ENCODE measurements around the gene IQSEC1.

IQSEC1 gene

DNA sequence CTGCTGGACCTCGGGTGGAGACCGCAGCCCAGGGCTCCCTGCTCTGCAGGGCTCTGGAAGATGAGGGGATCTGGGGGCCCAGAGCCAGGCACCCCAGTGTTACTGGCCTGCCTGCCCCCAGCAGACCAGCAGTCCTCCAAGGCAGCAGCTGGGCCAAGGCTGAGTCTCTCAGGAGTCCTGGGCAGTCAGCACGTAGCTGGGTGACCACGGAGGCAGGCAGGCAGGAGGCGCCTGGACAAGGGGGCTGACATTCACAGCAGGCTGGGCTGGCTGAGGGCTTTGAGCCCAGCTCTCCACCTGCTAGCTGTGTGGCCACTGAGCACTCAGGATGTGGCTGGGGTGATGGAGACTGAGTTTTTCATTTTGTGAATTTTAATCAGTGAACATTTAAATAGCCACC is 67.9 kb downstream of the IQSEC1 start:
- Histone ChIP-seq H3K27ac (ENCODE audit: low read depth, low read length, severe bottlenecking) (no peak overlapping the region), H3K36me3 (ENCODE audit: control insufficient read depth, insufficient read depth, low read length) (no peaks in the 10 kb centered on the region), H3K4me1 (ENCODE audit: control insufficient read depth, insufficient read depth, low read length, poor library complexity, severe bottlenecking) (peaks cover 19% of the 10 kb centered on the region), H3K4me3 (ENCODE audit: extremely low read depth, insufficient read depth, low read length, poor library complexity, severe bottlenecking) (no peak overlapping the region), H3K9me3 (ENCODE audit: control insufficient read depth, low read length) (no peaks in the 10 kb centered on the region)
- WGBS, 2 experiments (ENCODE audit: insufficient coverage in 2 of 2): 72 to 81% methylated on average over 5 of the region's 5 CpGs

DNA sequence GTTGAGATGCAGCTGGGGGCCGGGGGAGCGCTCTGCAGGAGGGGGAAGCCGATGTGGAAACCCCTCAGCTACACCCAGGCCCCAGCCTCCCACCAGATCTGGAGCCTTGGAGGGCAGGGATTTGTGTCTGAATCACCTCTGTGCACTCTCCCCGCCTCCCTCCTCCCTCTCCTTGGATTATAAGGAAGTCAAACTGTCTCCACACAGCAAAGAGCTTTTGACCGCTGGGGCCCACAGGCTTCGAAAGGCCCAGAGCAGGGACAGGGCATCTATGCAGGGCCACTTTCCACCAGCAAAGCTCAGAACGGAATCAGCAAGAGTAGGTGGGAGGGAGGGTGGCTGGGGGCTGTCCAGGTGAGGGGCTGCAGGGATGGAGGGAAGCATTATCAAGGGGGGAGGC is 68.9 kb downstream of the IQSEC1 start:
- 40 to 56% methylated on average over 2 to 3 of the region's 7 CpGs for WGBS, 2 experiments (ENCODE audit: insufficient coverage in 2 of 2)
- Histone ChIP-seq H3K4me1 (ENCODE audit: control insufficient read depth, insufficient read depth, low read length, poor library complexity, severe bottlenecking) (peaks cover 19% of the 10 kb centered on the region), H3K36me3 (ENCODE audit: control insufficient read depth, insufficient read depth, low read length) (no peaks in the 10 kb centered on the region), H3K27ac (ENCODE audit: low read depth, low read length, severe bottlenecking) (no peak overlapping the region), H3K9me3 (ENCODE audit: control insufficient read depth, low read length) (no peaks in the 10 kb centered on the region), H3K4me3 (ENCODE audit: extremely low read depth, insufficient read depth, low read length, poor library complexity, severe bottlenecking) (no peak overlapping the region)

DNA sequence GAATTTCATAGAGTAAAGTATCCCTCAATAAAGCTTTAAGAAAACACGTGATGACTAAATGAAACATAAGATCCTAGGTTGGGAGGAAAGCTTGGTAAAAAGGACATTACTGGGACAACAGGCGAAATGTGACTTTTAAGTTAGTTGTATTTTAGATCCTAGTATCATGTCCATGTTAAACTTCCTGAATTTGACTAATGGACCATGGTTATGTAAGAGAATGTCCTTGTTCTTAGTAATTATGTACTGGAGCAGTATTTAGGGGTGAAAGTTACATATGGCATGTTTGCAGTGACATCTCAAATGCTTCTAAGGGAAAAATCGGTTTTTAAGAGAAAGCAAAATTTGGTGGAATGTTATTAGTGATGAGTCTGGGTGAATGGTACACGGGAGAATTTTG is 69.6 kb downstream of the IQSEC1 start:
- 86 to 90% methylated on average over 3 of the region's 4 CpGs for WGBS, 2 experiments (ENCODE audit: insufficient coverage in 2 of 2)

DNA sequence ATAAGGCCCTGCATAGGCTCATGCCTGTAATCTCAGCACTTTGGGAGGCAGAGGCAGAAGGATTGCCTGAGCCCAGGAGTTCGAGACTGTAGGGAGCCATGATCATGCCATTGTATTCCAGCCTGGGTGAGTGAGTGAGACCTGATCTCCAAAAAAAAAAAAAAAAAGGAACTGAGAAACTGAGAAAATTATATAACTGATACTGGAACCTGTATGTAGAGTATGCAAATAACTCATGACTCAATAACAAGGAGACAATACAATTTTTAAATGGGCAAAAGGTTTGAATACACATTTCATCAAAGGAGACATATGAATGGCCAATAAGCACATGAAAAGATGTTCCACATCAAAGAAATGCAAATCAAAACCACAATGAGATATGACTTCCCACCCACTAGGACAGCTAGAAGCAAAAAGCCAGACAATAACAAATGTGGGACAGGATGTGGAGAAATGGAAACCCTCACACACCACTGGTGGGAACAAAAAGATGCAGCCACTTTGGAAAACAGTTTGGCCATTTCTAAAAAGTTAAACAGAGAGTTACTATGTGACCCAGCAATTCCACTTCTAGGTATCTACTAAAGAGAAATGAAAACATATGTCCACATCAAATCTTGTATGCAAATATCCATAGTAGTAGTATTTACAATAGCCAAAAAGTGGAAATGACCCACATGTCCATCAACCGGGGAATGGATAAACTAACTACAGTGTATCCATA is 70.7 kb downstream of the IQSEC1 start:
- WGBS, 2 experiments (ENCODE audit: insufficient coverage in 2 of 2): 50 to 80% methylated on average over 1 of the region's 2 CpGs
- no peak overlapping the region for H3K27ac ChIP-seq (ENCODE audit: low read depth, low read length, severe bottlenecking)
- no peaks in the 10 kb centered on the region for H3K9me3 ChIP-seq (ENCODE audit: control insufficient read depth, low read length)
- no peaks in the 10 kb centered on the region for H3K36me3 ChIP-seq (ENCODE audit: control insufficient read depth, insufficient read depth, low read length)
- no peak overlapping the region for H3K4me3 ChIP-seq (ENCODE audit: extremely low read depth, insufficient read depth, low read length, poor library complexity, severe bottlenecking)
- peaks cover 13% of the 10 kb centered on the region for H3K4me1 ChIP-seq (ENCODE audit: control insufficient read depth, insufficient read depth, low read length, poor library complexity, severe bottlenecking)

More for the DNA sequence above, 69.6 kb downstream of the IQSEC1 start:
- no peaks in the 10 kb centered on the region for H3K36me3 ChIP-seq (ENCODE audit: control insufficient read depth, insufficient read depth, low read length)
- H3K27ac ChIP-seq (ENCODE audit: low read depth, low read length, severe bottlenecking): no peak overlapping the region
- H3K4me3 ChIP-seq (ENCODE audit: extremely low read depth, insufficient read depth, low read length, poor library complexity, severe bottlenecking): no peak overlapping the region
- H3K4me1 ChIP-seq (ENCODE audit: control insufficient read depth, insufficient read depth, low read length, poor library complexity, severe bottlenecking): peaks cover 19% of the 10 kb centered on the region
- H3K9me3 ChIP-seq (ENCODE audit: control insufficient read depth, low read length): no peaks in the 10 kb centered on the region

DNA sequence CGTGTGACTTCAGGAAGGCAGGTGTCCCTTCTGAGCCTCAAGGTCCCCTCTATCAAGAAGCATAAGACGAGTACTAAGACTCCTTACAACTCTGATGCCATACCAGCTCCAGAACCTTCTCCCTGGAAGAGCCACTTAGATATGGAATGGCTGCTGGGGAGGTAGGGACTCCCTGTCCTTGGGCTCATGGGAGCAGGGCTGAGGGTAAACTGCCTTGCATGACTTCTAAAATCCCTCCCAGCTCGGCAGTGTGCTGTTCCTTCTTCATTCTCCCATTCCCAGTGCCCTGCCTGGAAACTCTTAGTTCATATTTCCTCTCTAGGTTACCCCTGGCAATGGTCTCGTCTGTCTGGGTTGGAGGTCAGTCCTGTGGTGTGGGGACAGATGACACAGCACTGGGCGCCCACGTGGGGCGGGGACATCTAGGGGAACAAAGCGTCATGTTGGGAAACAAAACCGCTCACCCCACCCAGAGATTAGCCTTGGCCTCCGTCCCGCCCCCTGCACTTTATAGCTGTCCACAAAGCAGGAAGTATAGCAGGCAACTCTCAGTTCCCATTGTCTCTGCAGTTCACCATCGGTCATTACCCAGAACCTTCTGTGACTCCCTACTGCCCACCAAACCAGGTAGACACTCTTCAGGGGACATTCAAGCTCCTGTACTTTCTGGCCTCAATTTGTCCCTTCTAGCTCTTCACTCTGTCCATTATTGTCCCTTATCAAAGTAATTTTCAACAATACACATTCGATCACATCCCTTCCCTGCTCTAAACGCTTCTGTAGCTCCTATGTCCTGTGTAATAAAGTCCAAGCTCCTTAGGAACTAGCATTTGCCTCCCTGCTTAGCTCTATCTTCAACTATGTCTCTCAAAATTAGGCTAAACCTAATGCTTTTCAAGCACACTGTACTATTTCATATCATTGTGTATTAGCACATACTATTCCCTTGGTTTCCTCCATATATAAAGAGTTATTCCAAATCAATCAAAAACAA is 73.8 kb downstream of the IQSEC1 start:
- no peaks in the 10 kb centered on the region for H3K36me3 ChIP-seq (ENCODE audit: control insufficient read depth, insufficient read depth, low read length)
- H3K4me3 ChIP-seq (ENCODE audit: extremely low read depth, insufficient read depth, low read length, poor library complexity, severe bottlenecking): no peak overlapping the region
- 81 to 94% methylated on average over 10 to 12 of the region's 14 CpGs for WGBS, 2 experiments (ENCODE audit: insufficient coverage in 2 of 2)
- H3K4me1 ChIP-seq (ENCODE audit: control insufficient read depth, insufficient read depth, low read length, poor library complexity, severe bottlenecking): peaks cover 6% of the 10 kb centered on the region
- H3K27ac ChIP-seq (ENCODE audit: low read depth, low read length, severe bottlenecking): no peak overlapping the region
- H3K9me3 ChIP-seq (ENCODE audit: control insufficient read depth, low read length): no peaks in the 10 kb centered on the region

DNA sequence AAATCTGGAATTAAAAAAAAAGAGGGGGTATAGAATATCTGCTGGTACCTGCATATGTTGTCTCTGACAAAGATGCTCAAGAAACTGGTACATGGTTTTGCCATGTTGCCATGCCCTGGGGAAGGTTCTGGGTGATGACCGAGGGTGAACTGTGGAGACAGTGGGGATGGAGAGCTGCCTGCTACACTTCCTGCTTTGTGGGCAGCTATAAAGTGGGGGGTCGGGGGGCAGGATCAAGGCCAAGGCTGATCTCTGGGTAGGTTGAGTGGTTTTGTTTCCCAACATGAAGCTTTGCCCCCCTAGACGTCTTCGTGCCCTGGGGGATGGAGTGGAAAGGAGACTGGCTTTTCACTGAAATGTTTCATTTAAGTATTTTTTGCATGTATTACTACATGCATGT is 74.6 kb downstream of the IQSEC1 start:
- Histone ChIP-seq H3K27ac (ENCODE audit: low read depth, low read length, severe bottlenecking) (no peak overlapping the region), H3K4me1 (ENCODE audit: control insufficient read depth, insufficient read depth, low read length, poor library complexity, severe bottlenecking) (no peaks in the 10 kb centered on the region), H3K36me3 (ENCODE audit: control insufficient read depth, insufficient read depth, low read length) (no peaks in the 10 kb centered on the region), H3K9me3 (ENCODE audit: control insufficient read depth, low read length) (no peaks in the 10 kb centered on the region), H3K4me3 (ENCODE audit: extremely low read depth, insufficient read depth, low read length, poor library complexity, severe bottlenecking) (no peak overlapping the region)
- WGBS, 2 experiments (ENCODE audit: insufficient coverage in 2 of 2): 93 to 95% methylated on average over 2 to 3 of the region's 4 CpGs

DNA sequence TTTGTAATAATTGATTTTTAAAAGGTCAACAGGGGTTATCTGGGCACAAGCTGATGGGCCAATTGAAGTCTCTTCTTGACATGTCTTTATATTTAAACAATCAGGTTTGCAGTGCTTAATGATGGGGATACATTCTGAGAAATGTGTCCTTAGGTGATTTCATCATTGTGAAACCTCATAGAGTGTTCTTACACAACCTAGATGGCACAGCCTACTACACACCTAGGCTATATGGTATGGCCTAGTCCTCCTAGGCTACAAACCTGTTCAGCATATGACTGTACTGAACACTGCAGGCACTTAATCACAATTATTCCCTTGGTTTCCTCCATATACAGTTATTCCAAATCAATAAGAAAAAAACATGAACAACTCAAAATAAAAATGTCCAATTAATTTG is 75.8 kb downstream of the IQSEC1 start:
- H3K27ac ChIP-seq (ENCODE audit: low read depth, low read length, severe bottlenecking): no peak overlapping the region
- H3K4me3 ChIP-seq (ENCODE audit: extremely low read depth, insufficient read depth, low read length, poor library complexity, severe bottlenecking): no peak overlapping the region
- H3K9me3 ChIP-seq (ENCODE audit: control insufficient read depth, low read length): no peaks in the 10 kb centered on the region
- no peaks in the 10 kb centered on the region for H3K36me3 ChIP-seq (ENCODE audit: control insufficient read depth, insufficient read depth, low read length)
- peaks cover 6% of the 10 kb centered on the region for H3K4me1 ChIP-seq (ENCODE audit: control insufficient read depth, insufficient read depth, low read length, poor library complexity, severe bottlenecking)

DNA sequence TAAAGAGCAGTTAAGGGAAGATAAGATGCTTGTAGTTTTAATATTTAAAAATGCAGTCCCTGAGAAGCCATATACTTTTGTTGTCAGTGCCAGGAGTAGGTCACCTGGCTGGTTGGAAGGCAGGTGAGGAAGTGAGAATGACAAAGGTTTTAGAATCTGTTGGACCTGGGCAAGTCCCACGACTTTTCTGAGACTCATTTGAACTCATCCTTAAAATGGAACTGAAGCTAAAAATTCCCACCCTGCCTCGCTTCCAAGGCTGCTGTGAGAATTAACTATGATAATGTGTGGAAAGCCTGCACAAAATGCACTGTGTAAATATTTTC is 77.1 kb downstream of the IQSEC1 start:
- no peak overlapping the region for H3K27ac ChIP-seq (ENCODE audit: low read depth, low read length, severe bottlenecking)
- H3K4me1 ChIP-seq (ENCODE audit: control insufficient read depth, insufficient read depth, low read length, poor library complexity, severe bottlenecking): peaks cover 15% of the 10 kb centered on the region
- no peaks in the 10 kb centered on the region for H3K9me3 ChIP-seq (ENCODE audit: control insufficient read depth, low read length)
- 60% methylated on average over 1 of the region's 2 CpGs; no CpG with 5 or more reads in 1 of the 2 experiments for WGBS, 2 experiments (ENCODE audit: insufficient coverage in 2 of 2)
- no peaks in the 10 kb centered on the region for H3K36me3 ChIP-seq (ENCODE audit: control insufficient read depth, insufficient read depth, low read length)
- H3K4me3 ChIP-seq (ENCODE audit: extremely low read depth, insufficient read depth, low read length, poor library complexity, severe bottlenecking): no peak overlapping the region

DNA sequence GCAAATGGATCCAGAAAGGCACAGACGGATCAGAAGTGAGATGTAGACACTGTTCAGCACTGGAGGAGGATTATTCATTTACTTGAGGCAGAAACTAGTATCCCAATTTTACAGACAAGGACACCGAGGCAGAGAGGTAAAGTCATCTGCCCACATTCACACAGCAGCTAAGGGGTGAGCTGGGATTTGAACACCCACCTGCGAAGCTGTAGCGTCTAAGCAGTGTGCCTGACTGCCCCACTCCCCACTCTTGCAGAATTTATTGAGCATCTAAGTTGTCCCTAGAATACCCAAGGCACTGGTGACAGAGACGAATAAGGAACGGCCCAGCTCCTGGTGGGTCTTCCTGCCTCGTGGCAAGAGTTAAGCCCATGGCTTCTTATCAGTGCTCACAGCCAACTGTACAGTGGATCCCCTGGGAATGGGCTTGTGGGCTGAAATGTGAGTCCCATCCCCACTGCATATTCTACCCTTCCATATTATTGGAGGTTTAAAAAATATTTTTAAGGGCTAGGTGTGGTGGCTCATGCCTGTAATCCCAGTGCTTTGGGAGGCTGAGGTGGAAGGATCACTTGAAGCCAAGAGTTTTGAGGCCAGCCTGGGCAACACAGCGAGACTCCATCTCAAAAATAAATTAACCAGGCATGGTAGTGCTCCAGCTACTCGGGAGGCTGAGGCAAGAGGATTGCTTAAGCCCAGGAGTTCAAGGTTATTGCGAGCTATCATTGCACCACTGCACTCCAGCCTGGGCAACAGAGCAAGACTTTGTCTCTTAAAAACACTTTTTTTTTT is 77.6 kb downstream of the IQSEC1 start:
- Histone ChIP-seq H3K36me3 (ENCODE audit: control insufficient read depth, insufficient read depth, low read length) (no peaks in the 10 kb centered on the region), H3K4me3 (ENCODE audit: extremely low read depth, insufficient read depth, low read length, poor library complexity, severe bottlenecking) (no peak overlapping the region), H3K9me3 (ENCODE audit: control insufficient read depth, low read length) (no peaks in the 10 kb centered on the region), H3K4me1 (ENCODE audit: control insufficient read depth, insufficient read depth, low read length, poor library complexity, severe bottlenecking) (peaks cover 21% of the 10 kb centered on the region), H3K27ac (ENCODE audit: low read depth, low read length, severe bottlenecking) (peak overlapping the region; percentile 16)
- 77 to 83% methylated on average over 8 to 10 of the region's 10 CpGs for WGBS, 2 experiments (ENCODE audit: insufficient coverage in 2 of 2)

DNA sequence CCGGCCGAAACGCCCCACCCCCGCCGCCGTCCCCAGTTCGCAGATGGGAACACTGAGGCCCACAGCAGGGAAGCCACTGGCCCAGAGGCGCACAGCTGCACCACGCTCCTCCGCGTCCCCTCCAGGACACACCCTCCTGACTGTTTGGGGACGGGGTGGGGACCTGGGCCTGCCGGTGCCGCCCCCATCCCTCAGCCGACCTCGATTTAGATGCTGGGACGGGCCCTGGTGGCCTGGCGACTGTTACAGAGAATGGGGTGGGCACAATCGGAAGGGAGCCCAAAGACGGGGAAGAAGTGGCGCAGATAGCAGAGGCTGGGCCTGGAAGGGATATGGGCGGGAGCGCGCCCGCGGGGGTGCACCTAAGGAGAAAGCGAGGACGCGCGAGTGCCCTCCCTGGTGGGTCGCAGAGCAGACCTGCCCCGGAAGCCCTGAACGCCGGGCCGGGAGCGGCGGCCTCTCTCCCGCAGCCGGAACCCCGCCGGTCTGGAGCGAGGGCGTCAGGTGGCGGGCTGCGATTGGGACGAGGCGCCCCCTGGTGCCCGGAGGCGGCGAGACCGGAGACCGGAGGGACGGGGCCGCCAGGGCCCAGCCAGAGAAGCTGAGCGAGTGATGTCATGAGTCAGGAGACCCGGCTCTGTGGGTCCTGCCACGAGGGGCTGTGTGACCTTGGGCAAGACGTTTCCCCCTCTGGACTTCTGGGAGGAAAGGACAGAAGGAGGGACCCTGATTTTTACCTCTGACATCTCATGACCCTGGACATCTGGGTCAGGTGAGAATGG is 78.4 kb downstream of the IQSEC1 start:
- Histone ChIP-seq H3K36me3 (ENCODE audit: control insufficient read depth, insufficient read depth, low read length) (no peaks in the 10 kb centered on the region), H3K27ac (ENCODE audit: low read depth, low read length, severe bottlenecking) (peak overlapping the region; percentile 16), H3K4me3 (ENCODE audit: extremely low read depth, insufficient read depth, low read length, poor library complexity, severe bottlenecking) (peak overlapping the region; percentile 55), H3K9me3 (ENCODE audit: control insufficient read depth, low read length) (no peaks in the 10 kb centered on the region), H3K4me1 (ENCODE audit: control insufficient read depth, insufficient read depth, low read length, poor library complexity, severe bottlenecking) (peaks cover 27% of the 10 kb centered on the region)
- 2 to 3% methylated on average over 52 to 53 of the region's 58 CpGs for WGBS, 2 experiments (ENCODE audit: insufficient coverage in 2 of 2)
